B cell (primary cell): Measurements from ENCODE around the gene MPPED2. TPM values are rescaled to one million over a fixed set of nuclear protein-coding genes. Genes with fewer than 3 reads are reported as not detected.

ENCODE experiments used
- ATAC-seq: fragments of 200-7000 bp; cut with Tn5 transposase; one replicate; pipeline ENCODE4 v1.10.0; 2021; ENCODE audit warnings: low read depth, mild to moderate bottlenecking, moderate number of reproducible peaks, moderate library complexity
- CTCF ChIA-PET: fragments of 350-600 bp; sonication (Branson Sonifier 250); formaldehyde crosslinking; loops from one replicate; lab custom pipeline; 2021; ENCODE audit warnings: antibody characterized with exemption, inconsistent platforms; lab: Charles Lee
- POLR2A ChIA-PET: fragments of 350-600 bp; sonication (Branson Sonifier 250); formaldehyde crosslinking; loops from one replicate; lab custom pipeline; 2021; ENCODE audit warnings: antibody characterized with exemption; lab: Charles Lee
- DNase-seq: peaks from one replicate; pipeline ENCODE4 v3.0.0; 2013
- H2AFZ ChIP-seq: 2 replicates; pipeline ENCODE4 v1.6.1; 2012; ENCODE audit warnings: mild to moderate bottlenecking, low read depth, low read length; ENCODE audit not compliant: insufficient read depth, poor library complexity, severe bottlenecking
- H3K27ac ChIP-seq, 2 donors: 1 replicate in 1 of 2; 2 replicates in 1 of 2; pipeline ENCODE4 v1.5.1; 2012 to 2013; ENCODE audit warnings: low read length in 2 of 2, mild to moderate bottlenecking in 2 of 2, moderate library complexity in 1 of 2
- H3K27me3 ChIP-seq, 4 experiments: fragments of 200-600 bp in 1 of 4; sonication (generic) in 1 of 4; replicated peaks in 1 of 4; 1 replicate in 2 of 4; 2 replicates in 2 of 4; pipeline versions ENCODE4 v1.6.1 to v1.7.0; 2013 to 2016; ENCODE audit warnings: low read length in 3 of 4, mild to moderate bottlenecking in 2 of 4, mixed read lengths in 1 of 4, moderate library complexity in 1 of 4; ENCODE audit not compliant: insufficient read depth in 4 of 4, control insufficient read depth in 3 of 4; ENCODE audit errors: control extremely low read depth in 1 of 4
- H3K36me3 ChIP-seq, 2 experiments: replicated peaks in 1 of 2; 1 replicate in 1 of 2; 2 replicates in 1 of 2; pipeline versions ENCODE4 v1.6.1 to v1.7.1; 2013; ENCODE audit warnings: low read length in 1 of 2; ENCODE audit not compliant: insufficient read depth in 2 of 2, control insufficient read depth in 1 of 2; ENCODE audit errors: control extremely low read depth in 1 of 2, extremely low read depth in 1 of 2
- H3K4me1 ChIP-seq, 2 donors: fragments of 200-600 bp in 1 of 2; sonication (generic) in 1 of 2; 1 replicate in 1 of 2; 2 replicates in 1 of 2; pipeline versions ENCODE4 v1.5.1 to v1.6.1; 2013 to 2017; ENCODE audit warnings: low read length in 2 of 2; ENCODE audit not compliant: control insufficient read depth in 2 of 2, insufficient read depth in 2 of 2
- H3K4me2 ChIP-seq: replicated peaks from 2 replicates; pipeline ENCODE3; 2012; ENCODE audit warnings: mild to moderate bottlenecking, low read depth, low read length; ENCODE audit not compliant: poor library complexity, severe bottlenecking
- H3K4me3 ChIP-seq, 5 experiments: fragments of 200-600 bp in 1 of 5; sonication (generic) in 1 of 5; 1 replicate in 3 of 5; 2 replicates in 2 of 5; pipeline versions ENCODE4 v1.5.1 to v1.7.0; 2011 to 2016; ENCODE audit warnings: low read length in 4 of 5, mild to moderate bottlenecking in 4 of 5, low read depth in 2 of 5, control low read depth in 1 of 5, moderate library complexity in 1 of 5; ENCODE audit not compliant: insufficient read depth in 1 of 5; ENCODE audit errors: control extremely low read depth in 1 of 5, extremely low read depth in 1 of 5
- H3K79me2 ChIP-seq: fragments of 200-600 bp; sonication (generic); one replicate; pipeline ENCODE4 v1.6.0; 2016; ENCODE audit warnings: low read length; ENCODE audit not compliant: control insufficient read depth, insufficient read depth
- H3K9ac ChIP-seq: fragments of 200-600 bp; sonication (generic); 2 replicates; pipeline ENCODE4 v1.6.1; 2017; ENCODE audit warnings: mild to moderate bottlenecking, low read length, moderate library complexity
- H3K9me3 ChIP-seq, 3 donors: one replicate each; pipeline versions ENCODE4 v1.6.1 to v1.7.1; 2013; ENCODE audit warnings: low read length in 2 of 3; ENCODE audit not compliant: control insufficient read depth in 2 of 3, insufficient read depth in 1 of 3; ENCODE audit errors: control extremely low read depth in 1 of 3
- H4K20me1 ChIP-seq: 2 replicates; pipeline ENCODE4 v1.6.0; 2012; ENCODE audit warnings: mild to moderate bottlenecking, low read length; ENCODE audit not compliant: insufficient read depth, control insufficient read depth, poor library complexity, severe bottlenecking
- H3K27ac Mint-ChIP-seq: one replicate; pipeline ENCODE4 v1.8.0; 2021; ENCODE audit warnings: mixed read lengths
- H3K27me3 Mint-ChIP-seq: one replicate; pipeline ENCODE4 v1.8.0; 2021; ENCODE audit warnings: mixed read lengths
- H3K4me1 Mint-ChIP-seq: one replicate; pipeline ENCODE4 v1.8.0; 2021; ENCODE audit warnings: mixed read lengths
- H3K4me3 Mint-ChIP-seq: one replicate; pipeline ENCODE4 v1.8.0; 2021; ENCODE audit warnings: mixed read lengths
- H3K9me3 Mint-ChIP-seq: one replicate; pipeline ENCODE4 v1.8.0; 2022; ENCODE audit warnings: mixed read lengths; ENCODE audit not compliant: insufficient read depth
- EZH2 ChIP-seq: IDR thresholded peaks from 2 replicates; pipeline ENCODE4 v1.6.1; 2012; ENCODE audit warnings: borderline replicate concordance, low read depth, mild to moderate bottlenecking, moderate library complexity, low read length; ENCODE audit not compliant: insufficient read depth, poor library complexity, severe bottlenecking
- WGBS: methylation state at CpG from one replicate; pipeline ENCODE4 v1.1.5; 2013; ENCODE audit warnings: missing lambda C conversion rate; ENCODE audit not compliant: insufficient coverage; 5-methylcytosine and 5-hydroxymethylcytosine counted together
- intact Hi-C: fragments of 100-400 bp; cut with micrococcal nuclease; formaldehyde crosslinking; loops from one replicate; pipeline ENCODE4 v1.10.0; 2022
- polyA plus RNA-seq: library from polyadenylated mRNA; depleted of rRNA; stranded (reverse); fragments of >200 nt; gene quantifications from 2 replicates; pipeline ENCODE4 v1.2.3, GENCODE V29; 2012
- total RNA-seq, 2 donors: library from RNA; stranded (reverse); fragments of 120-200 nt in 1 of 2; gene quantifications; 1 replicate in 1 of 2; 2 replicates in 1 of 2; pipeline versions ENCODE4 v1.2.3 to v1.2.4, GENCODE V29; 2013 to 2022
- TF ChIP-seq, protein P1 (sequence below): fragments of 200-600 bp; IDR thresholded peaks from one replicate; pipeline ENCODE4 v1.8.0; 2022; ENCODE audit warnings: antibody characterized with exemption, mild to moderate bottlenecking

The MPPED2 gene
- total and polyA plus RNA-seq, 2 donors (not counting 1 experiment from before 2014, with no cell fraction given) = 0.70 to 1.1 TPM

DNA sequence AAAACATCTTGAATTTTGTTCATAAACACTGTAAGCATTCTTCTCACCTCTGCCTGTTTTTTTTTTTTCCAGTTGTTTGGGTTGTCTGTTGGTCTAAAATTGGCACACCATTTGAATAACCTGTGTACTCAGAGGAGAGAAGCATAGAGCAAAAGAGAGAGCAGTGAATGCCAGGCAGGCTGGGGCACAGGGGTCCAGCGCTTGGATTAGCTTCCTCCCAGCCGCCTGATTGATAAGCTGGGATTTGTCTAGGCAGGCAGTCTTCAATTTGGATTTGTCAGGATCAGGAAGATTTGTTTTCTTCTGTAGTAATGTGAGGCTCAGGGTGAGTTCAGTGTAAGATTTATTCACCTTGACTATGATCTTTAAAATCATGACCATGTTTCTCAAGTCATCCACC lies 204.3 kb downstream of the MPPED2 start:
- no peak overlapping the region for H3K4me2 ChIP-seq
- WGBS = 92% methylated on average over 2 of the region's 2 CpGs
- no peaks in the 10 kb centered on the region for H3K4me1 Mint-ChIP-seq
- H3K27ac ChIP-seq = no peak overlapping the region
- POLR2A ChIA-PET = no interaction called here
- TF ChIP-seq, protein P1, sequence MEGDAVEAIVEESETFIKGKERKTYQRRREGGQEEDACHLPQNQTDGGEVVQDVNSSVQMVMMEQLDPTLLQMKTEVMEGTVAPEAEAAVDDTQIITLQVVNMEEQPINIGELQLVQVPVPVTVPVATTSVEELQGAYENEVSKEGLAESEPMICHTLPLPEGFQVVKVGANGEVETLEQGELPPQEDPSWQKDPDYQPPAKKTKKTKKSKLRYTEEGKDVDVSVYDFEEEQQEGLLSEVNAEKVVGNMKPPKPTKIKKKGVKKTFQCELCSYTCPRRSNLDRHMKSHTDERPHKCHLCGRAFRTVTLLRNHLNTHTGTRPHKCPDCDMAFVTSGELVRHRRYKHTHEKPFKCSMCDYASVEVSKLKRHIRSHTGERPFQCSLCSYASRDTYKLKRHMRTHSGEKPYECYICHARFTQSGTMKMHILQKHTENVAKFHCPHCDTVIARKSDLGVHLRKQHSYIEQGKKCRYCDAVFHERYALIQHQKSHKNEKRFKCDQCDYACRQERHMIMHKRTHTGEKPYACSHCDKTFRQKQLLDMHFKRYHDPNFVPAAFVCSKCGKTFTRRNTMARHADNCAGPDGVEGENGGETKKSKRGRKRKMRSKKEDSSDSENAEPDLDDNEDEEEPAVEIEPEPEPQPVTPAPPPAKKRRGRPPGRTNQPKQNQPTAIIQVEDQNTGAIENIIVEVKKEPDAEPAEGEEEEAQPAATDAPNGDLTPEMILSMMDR = no peak
- TF ChIP-seq EZH2 = no peak
- no peak overlapping the region for H3K4me3 ChIP-seq
- H3K79me2 ChIP-seq = no peaks in the 10 kb centered on the region
- H2AFZ ChIP-seq = no peak overlapping the region
- no peak overlapping the region for H3K9ac ChIP-seq
- no peak overlapping the region for H3K27ac Mint-ChIP-seq
- peaks cover 20% of the 10 kb centered on the region for H3K27me3 Mint-ChIP-seq
- DNase-seq (no peak), ATAC-seq (no peak)
- no peaks in the 10 kb centered on the region for H3K9me3 ChIP-seq
- H3K27me3 ChIP-seq = no peaks in the 10 kb centered on the region
- H3K4me1 ChIP-seq = no peaks in the 10 kb centered on the region
- CTCF ChIA-PET = no interaction called here
- no peaks in the 10 kb centered on the region for H3K36me3 ChIP-seq
- no peak overlapping the region for H3K4me3 Mint-ChIP-seq
- H4K20me1 ChIP-seq = no peaks in the 10 kb centered on the region
- no peaks in the 10 kb centered on the region for H3K9me3 Mint-ChIP-seq
- intact Hi-C loops = no loop called here

DNA sequence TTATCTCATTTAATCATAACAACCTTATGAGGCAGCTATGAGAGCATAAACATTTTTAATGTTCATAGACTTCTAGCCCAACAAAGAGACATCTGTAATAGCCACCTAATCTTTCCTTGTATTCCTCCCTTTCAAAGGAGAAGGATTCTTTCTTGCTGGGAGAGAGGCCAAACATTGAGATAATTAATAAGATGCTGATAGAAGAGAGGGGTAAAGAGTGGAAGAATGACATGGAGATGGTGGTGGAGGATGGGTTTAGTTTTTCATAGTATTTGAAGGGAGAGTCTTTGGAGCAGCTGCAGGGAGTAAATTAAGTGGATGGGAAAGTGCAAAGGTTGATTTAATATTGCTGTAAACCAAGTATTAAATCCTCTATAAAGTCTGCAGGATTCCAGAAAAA lies 205.3 kb downstream of the MPPED2 start:
- Mint-ChIP-seq H3K27ac (no peak overlapping the region), H3K9me3 (no peaks in the 10 kb centered on the region), H3K27me3 (peaks cover 20% of the 10 kb centered on the region), H3K4me1 (no peaks in the 10 kb centered on the region), H3K4me3 (no peak overlapping the region)
- no peaks in the 10 kb centered on the region for H3K4me1 ChIP-seq
- H3K4me3 ChIP-seq = no peak overlapping the region
- H3K27me3 ChIP-seq = no peaks in the 10 kb centered on the region
- TF ChIP-seq, protein P1 = no peak
- TF ChIP-seq EZH2 = no peak
- ATAC-seq (no peak), DNase-seq (no peak)
- no peaks in the 10 kb centered on the region for H3K36me3 ChIP-seq
- no peak overlapping the region for H3K9ac ChIP-seq
- no peak overlapping the region for H3K4me2 ChIP-seq
- H3K79me2 ChIP-seq = no peaks in the 10 kb centered on the region
- H4K20me1 ChIP-seq = no peaks in the 10 kb centered on the region
- ChIA-PET CTCF (no interaction called here), POLR2A (no interaction called here)
- no peaks in the 10 kb centered on the region for H3K9me3 ChIP-seq
- H2AFZ ChIP-seq = no peak overlapping the region
- intact Hi-C loops = no loop called here
- no peak overlapping the region for H3K27ac ChIP-seq
